Activated T-cell treated with anti-CD3 and anti-CD28 coated beads, Interleukin-2, amount 50 U/mL, for 4 hours (primary cell): ENCODE measurements around the gene ROBO1. TPM values are rescaled to one million over a fixed set of nuclear protein-coding genes. Genes with fewer than 3 reads are reported as not detected.

Experiments
- ATAC-seq, 2 donors: fragments of 200-7000 bp; cut with Tn5 transposase; one replicate each; pipeline ENCODE4 v1.10.0; 2021
- DNase-seq: peaks from one replicate; pipeline ENCODE4 v3.0.0-alpha.2; 2020
- H3K27me3 Mint-ChIP-seq: one replicate; pipeline ENCODE4 v1.8.0; 2021; ENCODE audit warnings: low read depth, mixed read lengths
- H3K36me3 Mint-ChIP-seq: one replicate; pipeline ENCODE4 v1.8.0; 2022; ENCODE audit warnings: mixed read lengths; ENCODE audit not compliant: insufficient read depth
- H3K4me1 Mint-ChIP-seq: one replicate; pipeline ENCODE4 v1.8.0; 2021; ENCODE audit warnings: low read depth, mixed read lengths
- H3K4me3 Mint-ChIP-seq: one replicate; pipeline ENCODE4 v1.8.0; 2021; ENCODE audit warnings: mild to moderate bottlenecking, moderate library complexity, mixed read lengths
- H3K9me3 Mint-ChIP-seq: one replicate; pipeline ENCODE4 v1.8.0; 2021; ENCODE audit warnings: mixed read lengths
- total RNA-seq, 3 donors: library from RNA; stranded (reverse); gene quantifications; one replicate each; pipeline ENCODE4 v1.2.1, GENCODE V29; 2021

Gene ROBO1
- total RNA-seq, 3 donors from 2014 or later = 0.38 to 0.99 (median 0.95) TPM

GRCh38 chr3:78986416-78987101 lies 781.2 kb downstream of the ROBO1 start:
- no peaks in the 10 kb centered on the region for H3K4me1 Mint-ChIP-seq
- DNase-seq = no peak
- no peak overlapping the region for H3K4me3 Mint-ChIP-seq
- peaks cover 11% of the 10 kb centered on the region for H3K9me3 Mint-ChIP-seq
- ATAC-seq = no peak
- no peaks in the 10 kb centered on the region for H3K36me3 Mint-ChIP-seq
- H3K27me3 Mint-ChIP-seq = no peaks in the 10 kb centered on the region

- ATAC-seq (no peak), DNase-seq (no peak)
- H3K4me1 Mint-ChIP-seq = no peaks in the 10 kb centered on the region
- no peaks in the 10 kb centered on the region for H3K27me3 Mint-ChIP-seq
- H3K4me3 Mint-ChIP-seq = no peak overlapping the region
- no peaks in the 10 kb centered on the region for H3K36me3 Mint-ChIP-seq
- H3K9me3 Mint-ChIP-seq = peaks cover 8% of the 10 kb centered on the region
Measured at GRCh38 chr3:78985981-78986380, 781.8 kb downstream of the ROBO1 start.

GRCh38 chr3:78979028-78979427 lies 788.8 kb downstream of the ROBO1 start:
- no peaks in the 10 kb centered on the region for H3K36me3 Mint-ChIP-seq
- no peak overlapping the region for H3K4me3 Mint-ChIP-seq
- H3K9me3 Mint-ChIP-seq = peaks cover 8% of the 10 kb centered on the region
- no peak for DNase-seq
- ATAC-seq = no peak
- no peaks in the 10 kb centered on the region for H3K4me1 Mint-ChIP-seq
- H3K27me3 Mint-ChIP-seq = no peaks in the 10 kb centered on the region

- Mint-ChIP-seq H3K36me3 (no peaks in the 10 kb centered on the region), H3K4me1 (no peaks in the 10 kb centered on the region), H3K9me3 (peaks cover 8% of the 10 kb centered on the region), H3K4me3 (no peak overlapping the region), H3K27me3 (no peaks in the 10 kb centered on the region)
- DNase-seq = no peak
- no peak for ATAC-seq
Measured at GRCh38 chr3:78978037-78978436, 789.8 kb downstream of the ROBO1 start.

GRCh38 chr3:78977073-78977472 lies 790.7 kb downstream of the ROBO1 start:
- no peaks in the 10 kb centered on the region for H3K4me1 Mint-ChIP-seq
- H3K36me3 Mint-ChIP-seq = no peaks in the 10 kb centered on the region
- DNase-seq (no peak), ATAC-seq (no peak)
- H3K9me3 Mint-ChIP-seq = peaks cover 6% of the 10 kb centered on the region
- no peaks in the 10 kb centered on the region for H3K27me3 Mint-ChIP-seq
- no peak overlapping the region for H3K4me3 Mint-ChIP-seq

DNA sequence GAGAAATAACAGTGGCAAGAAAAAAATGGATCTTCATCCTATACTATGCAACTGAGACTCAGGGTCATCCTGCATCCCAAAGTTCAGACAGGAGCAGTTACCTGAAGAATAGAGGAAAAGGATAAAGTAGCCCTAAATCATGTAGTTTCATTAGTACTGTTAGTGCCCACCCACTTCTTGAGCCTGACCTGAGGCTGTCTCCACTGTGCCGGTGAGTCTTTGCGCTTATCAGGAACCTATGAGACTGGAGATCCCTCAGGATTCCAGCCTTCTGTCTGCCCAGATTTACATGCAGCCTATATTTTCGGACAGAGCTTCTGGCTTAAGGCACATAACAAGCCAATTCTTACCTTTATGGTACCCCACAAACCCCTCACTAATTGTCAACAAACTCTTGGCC lies 791.6 kb downstream of the ROBO1 start:
- H3K27me3 Mint-ChIP-seq = no peaks in the 10 kb centered on the region

DNA sequence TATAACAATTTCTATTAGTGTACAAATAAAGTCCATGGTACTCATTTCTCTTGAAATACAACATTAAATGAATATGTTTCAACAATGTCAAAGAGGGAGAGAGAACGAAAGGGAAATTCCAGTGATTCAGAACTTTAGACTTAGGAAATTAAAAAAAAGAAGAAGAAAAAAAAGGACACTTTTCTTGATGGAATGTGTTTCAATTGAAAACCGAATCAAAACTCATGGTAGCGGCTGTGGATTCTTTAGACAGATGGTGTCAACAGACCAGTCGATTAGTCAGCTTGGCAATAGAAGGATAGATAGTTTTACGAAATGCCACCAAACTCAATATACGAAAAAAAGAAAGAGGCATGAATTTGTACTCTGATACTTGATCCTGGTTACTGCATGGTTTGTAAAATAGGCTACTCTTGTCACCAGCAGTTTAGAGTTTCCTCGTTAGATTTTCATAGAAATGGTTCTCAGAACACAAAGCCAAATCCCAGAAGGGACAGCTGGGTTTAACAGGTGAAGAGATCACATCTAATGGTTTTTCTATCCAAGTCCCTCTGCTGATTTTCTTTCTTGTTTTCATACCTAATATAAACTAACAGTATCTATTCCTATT lies 793.5 kb downstream of the ROBO1 start:
- Mint-ChIP-seq H3K4me3 (no peak overlapping the region), H3K4me1 (no peaks in the 10 kb centered on the region), H3K27me3 (no peaks in the 10 kb centered on the region), H3K36me3 (no peaks in the 10 kb centered on the region), H3K9me3 (peaks cover 5% of the 10 kb centered on the region)
- no peak for DNase-seq
- ATAC-seq = no peak

More for the DNA sequence above, 791.6 kb downstream of the ROBO1 start:
- Mint-ChIP-seq H3K4me1 (no peaks in the 10 kb centered on the region), H3K4me3 (no peak overlapping the region), H3K36me3 (no peaks in the 10 kb centered on the region), H3K9me3 (peaks cover 5% of the 10 kb centered on the region)
- DNase-seq (no peak), ATAC-seq (no peak)

DNA sequence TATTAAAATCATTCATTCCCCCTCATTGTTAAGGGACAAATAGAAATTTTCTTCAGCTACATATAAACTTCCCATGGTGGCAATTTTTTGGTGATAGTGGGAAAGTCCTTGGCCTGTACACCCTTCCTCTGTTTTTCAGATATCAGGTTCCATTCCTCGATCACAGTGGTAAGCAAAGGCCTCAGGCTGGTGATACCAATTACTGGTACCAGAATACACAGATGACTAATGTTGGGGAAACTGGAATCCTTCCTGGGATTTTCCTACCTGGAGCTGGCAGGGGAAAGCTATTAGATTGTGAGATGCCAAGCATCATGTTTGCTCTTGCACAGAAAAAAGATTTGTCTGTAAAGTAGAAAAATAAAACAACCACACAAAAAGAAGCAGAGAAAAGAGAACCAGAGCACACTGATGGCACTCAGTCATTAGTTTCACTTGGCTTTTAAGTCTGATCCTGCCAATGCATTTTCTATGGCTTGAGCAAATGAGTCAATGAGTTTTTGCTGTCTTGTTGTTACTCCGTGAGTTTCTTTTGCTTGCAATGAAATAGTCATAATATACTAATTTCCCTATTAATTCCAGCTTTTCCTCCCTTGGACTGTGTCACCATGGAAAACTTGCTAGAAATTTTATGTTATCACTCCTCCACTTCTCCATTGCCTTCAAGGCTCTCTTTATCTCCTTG lies 795.0 kb downstream of the ROBO1 start:
- no peak overlapping the region for H3K4me3 Mint-ChIP-seq
- ATAC-seq (no peak), DNase-seq (no peak)
- no peaks in the 10 kb centered on the region for H3K4me1 Mint-ChIP-seq
- H3K27me3 Mint-ChIP-seq = no peaks in the 10 kb centered on the region
- H3K9me3 Mint-ChIP-seq = no peaks in the 10 kb centered on the region
- no peaks in the 10 kb centered on the region for H3K36me3 Mint-ChIP-seq

- H3K27me3 Mint-ChIP-seq = no peaks in the 10 kb centered on the region
- no peak for DNase-seq
- ATAC-seq = no peak
- no peaks in the 10 kb centered on the region for H3K36me3 Mint-ChIP-seq
- no peak overlapping the region for H3K4me3 Mint-ChIP-seq
- H3K9me3 Mint-ChIP-seq = no peaks in the 10 kb centered on the region
- no peaks in the 10 kb centered on the region for H3K4me1 Mint-ChIP-seq
Measured at GRCh38 chr3:78970656-78971055, 797.1 kb downstream of the ROBO1 start.

- no peaks in the 10 kb centered on the region for H3K9me3 Mint-ChIP-seq
- DNase-seq (no peak), ATAC-seq (no peak)
- H3K36me3 Mint-ChIP-seq = no peaks in the 10 kb centered on the region
- no peak overlapping the region for H3K4me3 Mint-ChIP-seq
- no peaks in the 10 kb centered on the region for H3K27me3 Mint-ChIP-seq
- no peaks in the 10 kb centered on the region for H3K4me1 Mint-ChIP-seq
Measured at GRCh38 chr3:78969483-78969882, 798.3 kb downstream of the ROBO1 start.

DNA sequence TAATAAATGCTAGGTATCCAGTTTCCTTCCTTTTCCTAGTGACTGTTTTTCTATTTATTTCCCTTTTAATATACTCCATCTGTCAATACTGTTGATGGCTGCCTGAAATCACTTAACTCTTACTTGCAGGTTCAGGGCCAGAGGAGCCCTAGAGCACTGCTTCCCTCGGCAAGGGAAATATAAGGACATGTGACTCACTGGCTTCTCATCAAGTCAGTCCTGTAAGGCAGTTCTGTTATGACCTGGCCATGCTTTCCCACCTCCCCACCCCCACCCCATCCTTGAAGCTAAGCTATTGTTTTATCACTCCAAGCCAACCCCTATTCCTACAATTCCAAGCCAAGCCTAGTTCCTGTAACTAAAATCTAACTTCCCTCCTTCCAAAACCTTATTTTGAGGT lies 800.7 kb downstream of the ROBO1 start:
- no peak for DNase-seq
- H3K4me1 Mint-ChIP-seq = no peaks in the 10 kb centered on the region
- ATAC-seq = no peak
- no peaks in the 10 kb centered on the region for H3K27me3 Mint-ChIP-seq
- no peak overlapping the region for H3K4me3 Mint-ChIP-seq
- no peaks in the 10 kb centered on the region for H3K36me3 Mint-ChIP-seq
- H3K9me3 Mint-ChIP-seq = peaks cover 10% of the 10 kb centered on the region

GRCh38 chr3:78963771-78964170 lies 804.0 kb downstream of the ROBO1 start:
- no peak for DNase-seq
- no peak overlapping the region for H3K4me3 Mint-ChIP-seq
- H3K4me1 Mint-ChIP-seq = no peaks in the 10 kb centered on the region
- no peak for ATAC-seq
- no peaks in the 10 kb centered on the region for H3K36me3 Mint-ChIP-seq
- H3K9me3 Mint-ChIP-seq = peaks cover 15% of the 10 kb centered on the region
- H3K27me3 Mint-ChIP-seq = no peaks in the 10 kb centered on the region

- H3K9me3 Mint-ChIP-seq = peaks cover 8% of the 10 kb centered on the region
- no peaks in the 10 kb centered on the region for H3K27me3 Mint-ChIP-seq
- DNase-seq (no peak), ATAC-seq (no peak)
- H3K4me1 Mint-ChIP-seq = no peaks in the 10 kb centered on the region
- H3K36me3 Mint-ChIP-seq = no peaks in the 10 kb centered on the region
- no peak overlapping the region for H3K4me3 Mint-ChIP-seq
Measured at GRCh38 chr3:78957456-78957855, 810.3 kb downstream of the ROBO1 start.

DNA sequence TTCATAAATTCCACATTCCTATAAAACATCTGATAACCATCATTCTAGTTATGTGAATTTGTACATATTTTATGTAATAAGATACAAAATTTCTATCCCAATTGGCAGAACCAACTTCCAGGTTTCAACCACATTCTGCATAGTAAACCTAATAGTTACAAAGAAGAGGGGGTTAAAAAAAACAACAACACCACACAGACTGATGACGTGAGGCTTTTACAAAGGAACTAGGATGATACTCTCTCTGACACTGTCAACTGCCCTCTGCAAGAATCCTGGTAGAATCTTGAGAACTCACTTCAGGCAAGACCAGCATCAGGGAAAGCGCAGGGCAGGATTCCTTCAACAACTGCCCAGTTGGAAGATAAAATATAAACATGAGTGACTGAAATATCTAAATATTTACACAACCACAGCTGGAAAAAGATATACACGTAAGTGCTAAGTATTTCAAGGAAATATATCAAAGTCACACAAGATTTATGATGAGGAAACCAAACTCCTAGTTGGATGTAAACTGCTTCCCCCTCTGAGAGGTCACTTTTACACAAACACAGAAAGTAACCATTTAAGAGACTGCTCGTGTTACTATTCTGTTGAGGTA lies 816.4 kb downstream of the ROBO1 start:
- H3K27me3 Mint-ChIP-seq = no peaks in the 10 kb centered on the region
- H3K9me3 Mint-ChIP-seq = peaks cover 6% of the 10 kb centered on the region
- no peak for DNase-seq
- no peak overlapping the region for H3K4me3 Mint-ChIP-seq
- H3K4me1 Mint-ChIP-seq = no peaks in the 10 kb centered on the region
- no peak for ATAC-seq
- H3K36me3 Mint-ChIP-seq = no peaks in the 10 kb centered on the region

DNA sequence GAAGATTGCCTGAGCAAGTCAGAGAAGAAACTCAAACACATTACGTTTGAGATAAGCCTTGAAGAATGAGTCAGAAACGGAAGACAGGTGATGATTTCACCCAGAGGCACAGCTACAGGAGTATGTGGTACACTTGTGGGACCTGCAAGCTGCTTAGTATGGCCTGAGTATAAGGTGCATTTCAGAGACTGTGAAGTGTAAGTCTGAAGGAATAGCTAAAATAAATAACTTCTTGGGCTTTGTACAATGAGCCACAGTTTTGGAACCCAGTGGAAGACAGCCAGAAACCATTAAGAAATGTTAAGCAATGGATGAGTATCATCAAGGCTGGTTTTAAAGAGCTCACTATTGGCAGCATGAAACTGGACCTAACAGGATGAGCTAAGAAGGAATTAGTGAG lies 826.2 kb downstream of the ROBO1 start:
- no peak overlapping the region for H3K4me3 Mint-ChIP-seq
- H3K27me3 Mint-ChIP-seq = no peaks in the 10 kb centered on the region
- ATAC-seq (no peak), DNase-seq (no peak)
- H3K4me1 Mint-ChIP-seq = no peaks in the 10 kb centered on the region
- no peaks in the 10 kb centered on the region for H3K36me3 Mint-ChIP-seq
- peaks cover 26% of the 10 kb centered on the region for H3K9me3 Mint-ChIP-seq
